ENCODE results near the gene CAPN3.

DNA sequence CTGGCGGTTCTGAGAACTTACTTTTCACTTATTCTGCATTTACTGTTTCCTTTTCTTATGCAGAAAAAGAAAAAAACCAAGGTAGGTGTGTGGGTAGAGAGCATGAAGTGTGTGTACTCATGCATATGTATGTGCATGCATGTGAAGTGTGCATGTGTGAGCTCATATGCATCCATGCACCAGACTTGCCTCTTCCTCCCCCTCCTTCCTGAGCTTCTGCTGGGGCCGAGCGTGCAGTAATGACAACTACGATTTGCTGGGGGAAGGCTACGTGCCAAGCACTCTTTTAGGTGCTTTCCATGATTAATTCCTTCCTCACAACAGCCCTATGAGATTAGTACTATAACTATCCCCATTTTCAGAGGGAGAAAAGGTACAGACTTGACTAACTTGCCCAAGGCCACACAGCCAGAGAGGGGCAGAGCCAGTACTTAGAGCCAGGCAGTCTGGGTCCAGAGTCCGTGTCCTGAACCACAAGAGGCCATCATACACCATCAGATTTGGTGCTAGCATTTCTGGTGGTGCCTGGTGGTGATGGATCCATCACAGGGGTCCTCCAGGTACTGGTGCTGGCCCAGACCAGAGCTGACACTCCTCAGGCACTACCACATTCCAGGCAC is 46.7 kb downstream of the CAPN3 start:
- TF ChIP-seq POLR2A (IDR thresholded peaks at IDR 0.05; ENCODE audit: low read length) (no peak), GATA1 (IDR thresholded peaks at IDR 0.05; ENCODE audit: low read depth, low read length) (no peak)
